Stimulated activated naive CD8-positive, alpha-beta T cell treated with anti-CD3 and anti-CD28 coated beads, Interleukin-15, amount 100 ng/mL, for 72 hours (primary cell): ENCODE data around the gene ZNF763.
"Not testable (repeated sequence)": the region's sequence is repeated elsewhere in the genome, so short reads cannot be mapped to it uniquely, and the experiment has no call there.

Experiments
- ATAC-seq: fragments of 150-1000 bp; cut with Tn5 transposase; 2 replicates; pipeline ENCODE4 v1.10.0; 2021; ENCODE audit warnings: mild to moderate bottlenecking, moderate library complexity
- DNase-seq, 2 donors: peaks; one replicate each; pipeline ENCODE4 v3.0.0; 2021 to 2022
- H3K27ac Mint-ChIP-seq, 2 donors: one replicate each; pipeline ENCODE4 v1.8.0; 2022; ENCODE audit warnings: mild to moderate bottlenecking in 2 of 2, mixed read lengths in 2 of 2, moderate library complexity in 2 of 2
- H3K27me3 Mint-ChIP-seq: one replicate; pipeline ENCODE4 v1.8.0; 2022; ENCODE audit warnings: mixed read lengths
- H3K4me1 Mint-ChIP-seq: one replicate; pipeline ENCODE4 v1.8.0; 2022; ENCODE audit warnings: mild to moderate bottlenecking, mixed read lengths
- H3K4me3 Mint-ChIP-seq, 2 donors: one replicate each; pipeline ENCODE4 v1.8.0; 2022; ENCODE audit warnings: mild to moderate bottlenecking in 2 of 2, mixed read lengths in 2 of 2, moderate library complexity in 1 of 2
- H3K9me3 Mint-ChIP-seq, 2 donors: one replicate each; pipeline ENCODE4 v1.8.0; 2022; ENCODE audit warnings: mixed read lengths in 2 of 2

Gene ZNF763

DNA sequence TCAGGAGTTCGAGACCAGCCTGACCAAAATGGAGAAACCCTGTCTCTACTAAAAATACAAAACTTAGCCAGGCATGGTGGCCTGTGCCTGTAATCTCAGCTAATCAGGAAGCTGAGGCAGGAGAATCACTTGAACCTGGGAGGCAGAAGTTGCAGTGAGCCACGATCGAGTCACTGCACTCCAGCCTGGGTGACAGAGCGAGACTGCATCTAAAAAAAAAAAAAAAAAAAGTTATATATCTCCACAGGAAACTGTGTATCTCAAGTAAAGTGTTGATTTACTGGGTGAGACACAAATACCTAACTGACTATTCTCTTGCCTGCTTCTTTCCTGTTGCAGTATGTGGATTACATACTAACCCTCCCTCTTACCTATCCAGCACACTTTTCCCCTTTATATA is 27.1 kb downstream of the ZNF763 start:
- peaks cover 62% of the 10 kb centered on the region for H3K4me1 Mint-ChIP-seq
- ATAC-seq, H3K4me3 Mint-ChIP-seq, H3K27ac Mint-ChIP-seq, H3K9me3 Mint-ChIP-seq, DNase-seq, H3K27me3 Mint-ChIP-seq: not testable (repeated sequence)

DNA sequence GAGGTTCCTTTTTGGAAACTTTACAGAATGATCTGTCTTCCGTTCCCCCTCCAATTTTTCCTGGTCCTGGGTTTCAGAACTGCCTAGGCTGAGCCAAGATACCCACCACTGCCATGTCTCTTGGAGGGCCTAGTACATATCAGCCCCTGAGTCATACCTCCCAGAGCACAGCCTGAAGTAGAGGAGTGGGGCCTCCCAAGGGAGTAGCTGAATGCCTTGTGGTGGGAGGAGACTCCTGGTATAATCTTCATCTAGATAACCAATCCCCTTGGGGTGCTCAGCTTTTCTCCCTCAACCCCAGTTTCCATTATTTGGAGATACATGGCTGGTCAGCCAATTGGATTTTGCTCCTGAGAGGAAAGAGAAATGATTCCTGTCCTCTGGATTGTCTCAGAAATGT is 30.3 kb downstream of the ZNF763 start:
- no peak overlapping the region for H3K27ac Mint-ChIP-seq
- H3K4me3 Mint-ChIP-seq: no peak overlapping the region
- peaks cover 0 to 4% of the 10 kb centered on the region in 2 donors for H3K9me3 Mint-ChIP-seq
- peaks cover 66% of the 10 kb centered on the region for H3K4me1 Mint-ChIP-seq
- ATAC-seq: no peak
- H3K27me3 Mint-ChIP-seq: no peaks in the 10 kb centered on the region
- no peak for DNase-seq

DNA sequence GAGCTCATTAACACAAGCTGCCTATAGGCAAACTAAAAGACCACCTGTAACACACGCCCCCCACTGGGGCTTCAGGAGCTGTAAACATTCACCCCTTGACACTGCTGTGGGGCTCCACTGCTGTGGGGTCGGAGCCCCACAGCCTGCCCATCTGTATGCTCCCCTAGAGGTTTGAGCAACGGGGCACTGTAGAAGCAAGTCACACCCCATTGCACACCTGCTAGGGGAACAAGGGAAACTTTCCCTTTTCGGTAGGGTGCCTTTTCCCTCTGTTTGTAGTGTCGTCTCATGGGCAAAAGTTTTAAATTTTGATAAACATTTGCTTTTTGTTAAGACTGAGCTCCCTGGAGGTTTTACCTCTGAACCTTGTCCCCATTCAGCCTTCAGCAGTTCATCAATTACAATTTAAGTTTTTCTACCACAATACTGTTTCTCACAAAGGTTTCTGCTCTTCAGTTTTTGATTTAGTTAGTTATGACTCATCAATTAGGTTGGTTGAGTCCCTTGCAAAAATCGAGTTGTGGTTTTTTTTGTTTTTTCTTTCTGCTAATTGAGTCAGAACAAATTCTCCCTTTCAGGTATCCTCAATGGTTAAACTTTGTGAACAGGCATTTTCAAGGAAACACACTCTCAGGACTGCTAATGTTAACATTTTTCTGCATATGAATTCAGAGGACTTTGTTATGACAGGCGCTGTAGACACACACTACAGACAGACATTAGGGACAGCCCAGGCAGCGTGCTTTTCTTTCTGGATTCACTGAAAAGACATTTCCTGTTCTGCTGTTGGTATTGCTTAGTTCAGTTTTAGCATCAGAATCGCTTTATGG is 35.5 kb downstream of the ZNF763 start:
- Mint-ChIP-seq H3K4me3 (peak overlapping the region; percentile 33 to 60), H3K4me1 (peaks cover 35% of the 10 kb centered on the region), H3K27me3 (no peaks in the 10 kb centered on the region), H3K27ac (peak overlapping the region; percentile 77 to 87), H3K9me3 (peaks cover 0 to 4% of the 10 kb centered on the region in 2 donors)
- DNase-seq (peak; percentile 34 to 51), ATAC-seq (peak; percentile 97)

GRCh38 chr19:12015015-12015752 is 50.3 kb downstream of the ZNF763 start:
- Mint-ChIP-seq H3K27ac (no peak overlapping the region), H3K27me3 (no peaks in the 10 kb centered on the region), H3K9me3 (peaks cover 35 to 48% of the 10 kb centered on the region in 2 donors), H3K4me3 (no peak overlapping the region), H3K4me1 (no peaks in the 10 kb centered on the region)
- ATAC-seq: no peak
- DNase-seq: no peak

DNA sequence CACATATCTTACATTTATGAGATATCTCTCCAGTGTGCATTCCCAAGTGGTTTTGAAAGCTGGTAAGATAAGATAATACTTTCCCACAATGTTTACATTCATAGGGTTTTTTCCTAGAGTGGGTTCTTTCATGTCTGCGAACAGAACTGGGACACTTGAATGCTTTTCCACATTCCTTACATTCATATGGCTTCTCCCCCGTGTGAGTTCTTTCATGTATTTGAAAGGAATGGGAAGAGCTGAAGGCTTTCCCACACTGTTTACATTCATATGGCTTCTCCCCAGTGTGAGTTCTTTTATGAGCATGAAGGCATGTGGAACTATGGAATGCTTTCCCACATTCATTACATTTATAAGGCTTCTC is 50.9 kb downstream of the ZNF763 start:
- Mint-ChIP-seq H3K27ac (no peak overlapping the region), H3K4me3 (no peak overlapping the region), H3K9me3 (peaks cover 35 to 45% of the 10 kb centered on the region in 2 donors), H3K4me1 (no peaks in the 10 kb centered on the region), H3K27me3 (no peaks in the 10 kb centered on the region)
- DNase-seq (no peak), ATAC-seq (no peak)
